Pancreas (tissue), 10 donors: ENCODE data around the gene PIGL. TPM values are rescaled to one million over a fixed set of nuclear protein-coding genes. Genes with fewer than 3 reads are reported as not detected.

Experiments used
- ATAC-seq, 4 donors: fragments of 200-7000 bp; cut with Tn5 transposase; one replicate each; pipeline versions ENCODE4 v1.8.0 to v1.9.1; 2020; ENCODE audit warnings: mild to moderate bottlenecking in 4 of 4, moderate library complexity in 4 of 4
- DNase-seq, 6 donors: peaks; one replicate each; pipeline ENCODE4 v3.0.0-alpha.2; 2020
- FAIRE-seq: peaks from 2 replicates; lab custom pipeline; 2012; peaks lifted over from hg19 to GRCh38; lab: Jason Lieb, UNC
- H3K27ac ChIP-seq, 4 donors: fragments of 200-600 bp; sonication (generic); 1 replicate in 3 of 4; 2 replicates in 1 of 4; pipeline versions ENCODE4 v1.5.0 to v1.8.0; 2020
- H3K27me3 ChIP-seq, 4 donors: fragments of 200-600 bp; one replicate each; pipeline ENCODE4 v1.8.0; 2021
- H3K36me3 ChIP-seq, 3 donors: fragments of 200-600 bp; sonication (generic) in 1 of 3; one replicate each; pipeline versions ENCODE4 v1.5.0 to v1.8.0; 2020 to 2021
- H3K4me1 ChIP-seq, 3 donors: fragments of 200-600 bp; one replicate each; pipeline ENCODE4 v1.8.0; 2021
- H3K4me3 ChIP-seq, 4 donors: fragments of 200-600 bp; sonication (generic) in 2 of 4; one replicate each; pipeline versions ENCODE4 v1.5.0 to v1.8.0; 2020 to 2021
- H3K9me3 ChIP-seq, 4 donors: fragments of 200-600 bp; one replicate each; pipeline ENCODE4 v1.8.0; 2021
- WGBS, 2 donors: extraction: QIAGEN DNeasy Blood & Tissue Kit; methylation state at CpG; one replicate each; pipeline ENCODE4 v1.1.7; 2013; 5-methylcytosine and 5-hydroxymethylcytosine counted together
- intact Hi-C, 3 donors: fragments of 100-400 bp; cut with DNase I; formaldehyde crosslinking; loops; one replicate each; pipeline versions ENCODE4 v1.11.1 to v1.14.2; 2022
- polyA plus RNA-seq, 2 donors: library from polyadenylated mRNA; stranded (reverse); fragments of 200-250 nt; gene quantifications; one replicate each; pipeline ENCODE4 v1.2.3, GENCODE V29; 2013
- total RNA-seq, 6 donors: library from RNA; stranded (reverse); fragmentation: NEBNext Ultra II Directional in 4 of 6; extraction: Animal tissue kit (Norgen Biotek cat#: 25700) in 4 of 6; gene quantifications; one replicate each; pipeline versions ENCODE4 v1.2.1 to v1.2.4, GENCODE V29; 2021 to 2023
- TF ChIP-seq, protein P1 (sequence below), 4 donors: fragments of 200-600 bp; sonication (generic) in 3 of 4; IDR thresholded peaks; one replicate each; pipeline versions ENCODE4 v1.5.0 to v1.8.0; 2021; ENCODE audit warnings: antibody characterized with exemption in 4 of 4
- donor health status: healthy with polysubstance abuse.
- donor health status: DM: no; HTN: no; CAD: no; lungs with moderate emphysema.
- donor health status: DM: no; HTN: no; CAD: no.
- donor health status: control.
- donor health status: control.
- donor health status: Bipolar disorder and iron deficiency.
- donor health status: DM: yes; HTN: yes; CAD: no.
- donor health status: DM: no; HTN: no; CAD: no.
- donor health status: DM: no; HTN: no; CAD: no.
- donor health status: DM: yes; HTN: yes; CAD: no.

PIGL gene
- total and polyA plus RNA-seq, 8 donors = 11.3 to 27.1 (median 17.0) TPM

DNA sequence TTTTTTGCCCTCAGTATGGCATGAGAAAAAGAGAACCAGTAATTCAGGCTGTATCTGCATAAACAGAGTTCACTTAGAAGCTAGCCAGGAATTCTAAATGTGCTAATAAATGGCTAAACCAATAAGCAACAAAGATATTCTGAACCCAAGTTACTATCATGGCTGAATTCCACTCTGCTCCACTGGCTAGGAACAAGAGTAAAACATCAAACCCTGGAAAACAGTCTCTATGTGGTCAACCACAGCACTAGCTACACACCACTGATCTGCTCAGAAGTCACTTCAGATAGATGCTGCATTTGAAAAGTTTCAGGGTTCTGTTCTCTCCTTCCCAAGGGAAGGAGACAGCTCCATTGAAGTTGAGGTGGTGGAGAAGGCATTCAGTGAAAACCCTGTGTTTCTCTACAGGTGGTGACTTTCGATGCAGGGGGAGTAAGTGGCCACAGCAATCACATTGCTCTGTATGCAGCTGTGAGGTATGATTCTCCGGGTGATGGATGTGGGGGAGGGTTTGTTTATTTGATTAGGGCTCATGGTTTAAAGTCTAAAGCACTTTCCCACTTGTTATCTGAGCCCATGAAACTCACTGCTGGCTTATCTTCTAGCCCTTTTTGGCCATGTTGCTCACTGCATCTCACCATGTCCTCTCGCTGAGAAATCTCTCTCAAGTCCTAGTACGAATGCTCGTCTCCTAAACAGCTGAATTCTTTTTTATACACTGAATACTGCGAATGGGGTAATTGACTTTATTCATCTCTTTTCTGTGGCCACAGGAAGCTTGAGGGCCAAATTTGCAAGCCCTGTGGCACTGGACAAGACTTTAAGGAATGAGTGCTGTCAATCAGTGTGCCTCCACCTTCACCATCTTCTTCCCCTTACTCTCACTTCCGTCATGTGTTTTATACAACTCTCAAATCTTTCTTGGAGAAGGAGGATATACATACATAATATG lies 96.4 kb downstream of the PIGL start:
- intact Hi-C loops = no loop called here
- ATAC-seq = peak; percentile 35 to 88 (median 76)
- Histone ChIP-seq H3K27me3 (no peaks in the 10 kb centered on the region), H3K27ac (no peak overlapping the region), H3K9me3 (no peaks in the 10 kb centered on the region), H3K36me3 (no peaks in the 10 kb centered on the region), H3K4me1 (no peaks in the 10 kb centered on the region), H3K4me3 (no peak overlapping the region)
- DNase-seq = peak in 1 of 6 donors; percentile 14
- FAIRE-seq = no peak
- TF ChIP-seq, protein P1, sequence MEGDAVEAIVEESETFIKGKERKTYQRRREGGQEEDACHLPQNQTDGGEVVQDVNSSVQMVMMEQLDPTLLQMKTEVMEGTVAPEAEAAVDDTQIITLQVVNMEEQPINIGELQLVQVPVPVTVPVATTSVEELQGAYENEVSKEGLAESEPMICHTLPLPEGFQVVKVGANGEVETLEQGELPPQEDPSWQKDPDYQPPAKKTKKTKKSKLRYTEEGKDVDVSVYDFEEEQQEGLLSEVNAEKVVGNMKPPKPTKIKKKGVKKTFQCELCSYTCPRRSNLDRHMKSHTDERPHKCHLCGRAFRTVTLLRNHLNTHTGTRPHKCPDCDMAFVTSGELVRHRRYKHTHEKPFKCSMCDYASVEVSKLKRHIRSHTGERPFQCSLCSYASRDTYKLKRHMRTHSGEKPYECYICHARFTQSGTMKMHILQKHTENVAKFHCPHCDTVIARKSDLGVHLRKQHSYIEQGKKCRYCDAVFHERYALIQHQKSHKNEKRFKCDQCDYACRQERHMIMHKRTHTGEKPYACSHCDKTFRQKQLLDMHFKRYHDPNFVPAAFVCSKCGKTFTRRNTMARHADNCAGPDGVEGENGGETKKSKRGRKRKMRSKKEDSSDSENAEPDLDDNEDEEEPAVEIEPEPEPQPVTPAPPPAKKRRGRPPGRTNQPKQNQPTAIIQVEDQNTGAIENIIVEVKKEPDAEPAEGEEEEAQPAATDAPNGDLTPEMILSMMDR (IDR thresholded peaks at IDR 0.05) = no peak
- WGBS, 2 donors = 40 to 43% methylated on average over 7 of the region's 7 CpGs

DNA sequence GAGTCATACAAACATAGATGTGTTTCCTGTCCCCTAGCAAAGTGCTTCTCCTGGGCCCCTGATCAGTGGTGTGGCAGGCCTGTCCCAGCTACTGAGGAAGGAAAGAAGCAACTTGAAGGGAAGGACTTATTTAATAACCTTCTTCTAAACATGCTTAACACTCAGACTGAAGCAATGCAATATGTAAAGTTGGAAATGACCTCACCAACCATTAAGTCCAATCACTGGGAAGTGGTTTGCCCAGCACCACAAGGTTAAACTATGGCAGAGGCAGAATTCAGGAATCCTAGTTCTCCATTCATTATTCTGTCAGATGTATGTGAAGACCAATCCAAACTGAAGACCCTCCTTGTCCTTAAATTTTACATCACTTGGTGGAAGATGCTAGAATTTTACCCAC lies 97.2 kb downstream of the PIGL start:
- H3K27me3 ChIP-seq = no peaks in the 10 kb centered on the region
- H3K4me1 ChIP-seq = no peaks in the 10 kb centered on the region
- DNase-seq (no peak), FAIRE-seq (no peak), ATAC-seq (no peak)
- H3K27ac ChIP-seq = no peak overlapping the region
- no peaks in the 10 kb centered on the region for H3K9me3 ChIP-seq
- intact Hi-C loops = no loop called here
- H3K4me3 ChIP-seq = no peak overlapping the region
- TF ChIP-seq, protein P1 (IDR thresholded peaks at IDR 0.05) = no peak
- H3K36me3 ChIP-seq = no peaks in the 10 kb centered on the region

DNA sequence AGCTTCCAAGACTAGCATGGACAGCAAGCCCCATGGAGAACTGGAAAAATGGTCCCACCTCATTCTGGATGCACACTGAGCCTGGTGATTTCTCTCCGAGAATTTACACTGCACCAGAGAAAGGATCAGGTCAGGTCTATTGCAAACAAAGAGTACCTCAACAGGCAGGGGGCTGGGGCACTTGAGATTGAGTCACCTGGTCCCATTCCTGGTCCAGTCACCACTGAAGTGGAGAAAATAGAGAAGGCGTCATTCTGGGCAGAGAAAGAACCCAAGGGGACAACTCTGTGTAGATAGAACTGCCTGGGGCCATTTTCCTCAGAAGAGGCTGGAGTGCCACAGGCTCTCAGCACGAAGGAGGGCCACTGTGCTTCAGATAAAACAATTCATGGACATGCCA lies 97.8 kb downstream of the PIGL start:
- Histone ChIP-seq H3K27me3 (no peaks in the 10 kb centered on the region), H3K36me3 (no peaks in the 10 kb centered on the region), H3K27ac (no peak overlapping the region), H3K4me1 (no peaks in the 10 kb centered on the region), H3K4me3 (no peak overlapping the region), H3K9me3 (no peaks in the 10 kb centered on the region)
- DNase-seq (peak in 1 of 6 donors; percentile 6), FAIRE-seq (no peak), ATAC-seq (no peak)
- 94 to 100% methylated on average over 3 of the region's 3 CpGs for WGBS, 2 donors
- TF ChIP-seq, protein P1 (IDR thresholded peaks at IDR 0.05) = no peak
- intact Hi-C loops = no loop called here

DNA sequence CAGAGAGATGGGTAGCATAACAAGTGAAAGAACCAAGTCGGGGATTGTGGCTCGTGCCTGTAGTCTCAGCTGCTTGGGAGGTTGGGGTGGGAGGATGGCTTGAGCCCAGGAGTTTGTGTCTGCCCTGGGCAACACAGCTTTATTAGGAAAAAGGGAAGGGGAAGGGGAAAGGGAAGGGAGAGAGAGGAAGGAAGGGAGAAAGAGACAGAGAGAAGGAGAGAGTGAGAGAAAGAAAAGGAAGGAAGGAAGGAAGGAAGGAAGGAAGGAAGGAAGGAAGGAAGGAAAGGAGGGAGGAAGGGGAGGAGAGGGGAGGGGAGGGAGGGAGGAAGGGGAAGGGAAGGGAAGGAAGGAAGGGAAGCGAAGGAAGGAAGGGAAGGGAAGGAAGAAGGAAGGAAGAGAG lies 103.0 kb downstream of the PIGL start:
- TF ChIP-seq, protein P1 (IDR thresholded peaks at IDR 0.05) = no peak
- H3K36me3 ChIP-seq = no peaks in the 10 kb centered on the region
- H3K4me1 ChIP-seq = no peaks in the 10 kb centered on the region
- FAIRE-seq (no peak), ATAC-seq (no peak), DNase-seq (no peak)
- no peak overlapping the region for H3K27ac ChIP-seq
- WGBS, 2 donors = 83 to 85% methylated on average over 2 to 3 of the region's 3 CpGs
- intact Hi-C loops = no loop called here
- no peaks in the 10 kb centered on the region for H3K27me3 ChIP-seq
- H3K9me3 ChIP-seq = no peaks in the 10 kb centered on the region
- no peak overlapping the region for H3K4me3 ChIP-seq

DNA sequence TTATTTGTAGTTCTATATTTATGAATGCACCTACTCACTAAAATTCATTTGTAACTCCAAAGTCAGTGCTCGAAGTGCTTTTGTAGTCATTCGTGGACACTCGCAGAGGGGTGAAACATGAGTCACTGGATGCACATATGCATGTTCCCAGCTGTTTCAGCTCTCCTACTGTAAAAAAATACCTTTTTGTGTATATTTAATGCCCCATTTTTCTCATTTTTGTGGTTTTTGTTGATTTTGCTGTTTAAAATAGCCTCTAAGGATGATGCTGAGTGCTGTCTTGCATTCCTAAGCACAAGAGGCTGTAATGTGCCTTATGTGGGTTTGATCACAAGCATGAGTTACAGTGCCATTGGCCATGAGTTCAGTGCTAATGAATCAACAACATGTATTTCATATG lies 105.6 kb downstream of the PIGL start:
- intact Hi-C loops = no loop called here
- ATAC-seq (no peak), FAIRE-seq (no peak), DNase-seq (no peak)
- Histone ChIP-seq H3K4me3 (no peak overlapping the region), H3K27me3 (no peaks in the 10 kb centered on the region), H3K27ac (no peak overlapping the region), H3K36me3 (peaks cover 0 to 15% (median 6%) of the 10 kb centered on the region in 3 donors), H3K9me3 (no peaks in the 10 kb centered on the region), H3K4me1 (no peaks in the 10 kb centered on the region)
- TF ChIP-seq, protein P1 (IDR thresholded peaks at IDR 0.05) = no peak
- 97 to 100% methylated on average over 3 of the region's 3 CpGs for WGBS, 2 donors
